Breast epithelium (tissue), 3 donors: Measurements from ENCODE around the gene SH3BP1.

ENCODE experiments used
- POLR2A ChIP-seq: fragments of 450-650 bp; IDR thresholded peaks from one replicate; pipeline ENCODE4 v1.6.1; 2016; ENCODE audit warnings: antibody characterized with exemption, mild to moderate bottlenecking, moderate library complexity
- POLR2AphosphoS5 ChIP-seq, 3 donors: sonication (generic); formaldehyde crosslinking; IDR thresholded peaks; one replicate each; pipeline ENCODE4 v1.6.1; 2017; ENCODE audit warnings: antibody characterized with exemption in 3 of 3
- TF ChIP-seq, protein P1 (sequence below), 3 donors: fragments of 450-650 bp; IDR thresholded peaks; one replicate each; pipeline ENCODE4 v1.5.1; 2016 to 2017; ENCODE audit warnings: antibody characterized with exemption in 3 of 3, mild to moderate bottlenecking in 3 of 3, moderate library complexity in 3 of 3

DNA sequence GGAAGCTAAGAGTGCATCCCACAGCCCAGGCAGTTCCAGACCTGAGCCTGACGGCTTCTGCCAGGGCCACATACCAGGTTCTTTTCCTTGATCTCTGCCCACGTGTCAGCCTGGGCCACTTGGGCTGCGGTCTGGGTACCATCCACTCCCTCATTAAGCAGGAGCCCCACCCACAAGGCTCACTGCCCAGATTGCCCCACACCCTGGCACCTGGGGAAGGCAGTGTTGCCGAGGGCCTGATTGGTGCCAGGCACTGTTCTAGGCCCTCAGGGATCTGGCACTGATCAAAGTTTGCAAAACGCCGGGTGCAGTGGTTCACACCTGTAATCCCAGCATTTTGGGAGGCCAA is 15.5 kb upstream of the SH3BP1 start:
- TF ChIP-seq, protein P1, sequence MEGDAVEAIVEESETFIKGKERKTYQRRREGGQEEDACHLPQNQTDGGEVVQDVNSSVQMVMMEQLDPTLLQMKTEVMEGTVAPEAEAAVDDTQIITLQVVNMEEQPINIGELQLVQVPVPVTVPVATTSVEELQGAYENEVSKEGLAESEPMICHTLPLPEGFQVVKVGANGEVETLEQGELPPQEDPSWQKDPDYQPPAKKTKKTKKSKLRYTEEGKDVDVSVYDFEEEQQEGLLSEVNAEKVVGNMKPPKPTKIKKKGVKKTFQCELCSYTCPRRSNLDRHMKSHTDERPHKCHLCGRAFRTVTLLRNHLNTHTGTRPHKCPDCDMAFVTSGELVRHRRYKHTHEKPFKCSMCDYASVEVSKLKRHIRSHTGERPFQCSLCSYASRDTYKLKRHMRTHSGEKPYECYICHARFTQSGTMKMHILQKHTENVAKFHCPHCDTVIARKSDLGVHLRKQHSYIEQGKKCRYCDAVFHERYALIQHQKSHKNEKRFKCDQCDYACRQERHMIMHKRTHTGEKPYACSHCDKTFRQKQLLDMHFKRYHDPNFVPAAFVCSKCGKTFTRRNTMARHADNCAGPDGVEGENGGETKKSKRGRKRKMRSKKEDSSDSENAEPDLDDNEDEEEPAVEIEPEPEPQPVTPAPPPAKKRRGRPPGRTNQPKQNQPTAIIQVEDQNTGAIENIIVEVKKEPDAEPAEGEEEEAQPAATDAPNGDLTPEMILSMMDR (IDR thresholded peaks at IDR 0.05) = no peak
- TF ChIP-seq POLR2A (no peak), POLR2AphosphoS5 (IDR thresholded peaks at IDR 0.05) (no peak)
